ENCODE data around the gene SLC44A1.

The SLC44A1 gene

DNA sequence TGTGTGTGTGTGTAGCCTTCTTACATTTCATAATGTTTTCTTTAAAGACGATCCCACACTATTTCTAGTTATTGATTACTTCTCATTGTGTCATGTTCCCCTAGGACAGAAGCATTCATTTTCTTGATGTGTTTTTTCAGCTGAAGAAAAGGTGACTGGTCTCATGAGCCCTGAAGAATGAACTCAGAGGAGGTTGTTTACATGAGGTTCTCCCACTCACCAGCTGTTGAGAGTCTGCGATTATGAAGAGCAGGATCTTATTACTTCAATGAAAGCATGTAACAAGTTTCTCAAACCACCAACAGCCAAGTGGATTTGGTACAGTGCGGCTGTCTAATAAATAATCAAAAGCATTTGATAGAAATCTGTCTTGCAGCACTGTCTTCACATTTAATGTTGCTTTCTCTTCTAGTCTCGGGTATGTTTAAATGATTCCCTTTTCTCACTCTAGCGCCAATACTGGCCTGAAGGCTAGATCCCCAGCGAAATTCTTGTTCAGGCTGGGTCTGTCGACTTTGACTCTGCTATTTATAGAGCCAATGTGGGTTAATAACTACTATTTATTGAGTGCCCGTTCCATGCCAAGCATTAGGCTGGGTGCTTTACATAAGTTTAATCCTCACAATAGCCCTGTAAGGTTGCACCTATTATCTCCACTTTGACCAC is 193.8 kb downstream of the SLC44A1 start:
- no peak for DNase-seq

DNA sequence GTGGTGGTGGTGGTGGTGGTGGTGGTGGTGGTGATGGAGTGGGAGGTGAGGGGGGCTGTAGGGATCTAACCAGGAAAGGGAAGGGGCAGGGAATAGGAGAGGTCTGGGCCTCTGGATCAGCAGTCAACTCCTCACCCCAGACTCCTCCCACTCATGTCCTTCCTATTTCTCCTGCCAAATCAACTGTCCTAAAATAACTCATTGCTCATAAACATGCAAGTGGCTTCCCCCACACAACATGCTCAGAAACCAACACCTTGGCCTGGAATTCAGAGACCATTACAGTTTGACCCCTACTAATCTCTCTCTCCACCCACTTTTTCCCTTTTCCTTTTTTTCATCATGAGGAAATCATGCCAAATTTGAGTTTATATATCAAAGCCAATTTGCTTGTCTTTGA is 195.0 kb downstream of the SLC44A1 start:
- DNase-seq = no peak

DNA sequence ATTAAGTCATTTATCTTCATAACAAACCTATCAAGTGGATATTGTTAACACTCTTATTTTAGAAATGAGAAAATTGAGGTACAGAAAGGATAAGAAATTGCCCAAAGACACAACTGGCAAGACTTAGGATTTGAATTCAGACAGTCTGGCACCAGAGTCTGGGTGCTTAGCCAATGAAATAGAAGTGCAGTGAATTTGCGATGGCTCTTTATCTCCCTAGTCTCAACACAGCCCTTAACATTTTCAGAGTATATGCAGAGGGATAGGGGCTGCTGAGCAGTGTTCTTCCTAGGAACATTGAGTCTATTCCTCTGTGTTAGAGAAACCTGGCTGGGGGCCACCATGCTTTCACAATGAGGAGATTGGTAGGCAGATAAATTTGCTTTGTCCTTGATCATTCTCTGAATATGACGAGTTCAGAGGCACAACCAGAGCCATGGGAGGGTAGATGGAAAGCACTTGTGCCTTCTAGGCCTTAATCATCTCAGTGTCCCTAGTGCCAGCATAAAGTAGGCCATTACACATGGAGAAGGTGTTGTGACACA is 197.2 kb downstream of the SLC44A1 start:
- DNase-seq = no peak

DNA sequence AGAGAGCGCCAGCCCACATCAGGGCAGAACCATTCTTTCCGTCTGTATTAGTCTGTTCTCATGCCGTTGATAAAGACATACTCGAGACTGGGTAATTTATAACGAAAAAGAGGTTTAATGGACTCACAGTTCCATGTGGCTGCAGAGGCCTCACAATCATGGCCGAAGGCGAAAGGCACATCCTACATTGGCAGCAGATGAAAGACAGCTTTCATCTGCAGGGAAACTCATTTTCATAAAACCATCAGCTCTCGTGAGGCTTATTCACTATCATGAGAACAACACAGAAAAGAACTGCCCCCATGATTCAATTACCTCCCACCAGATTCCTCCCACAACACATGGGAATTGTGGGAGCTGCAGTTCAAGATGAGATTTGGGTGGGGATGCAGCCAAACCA is 198.7 kb downstream of the SLC44A1 start:
- DNase-seq = no peak

DNA sequence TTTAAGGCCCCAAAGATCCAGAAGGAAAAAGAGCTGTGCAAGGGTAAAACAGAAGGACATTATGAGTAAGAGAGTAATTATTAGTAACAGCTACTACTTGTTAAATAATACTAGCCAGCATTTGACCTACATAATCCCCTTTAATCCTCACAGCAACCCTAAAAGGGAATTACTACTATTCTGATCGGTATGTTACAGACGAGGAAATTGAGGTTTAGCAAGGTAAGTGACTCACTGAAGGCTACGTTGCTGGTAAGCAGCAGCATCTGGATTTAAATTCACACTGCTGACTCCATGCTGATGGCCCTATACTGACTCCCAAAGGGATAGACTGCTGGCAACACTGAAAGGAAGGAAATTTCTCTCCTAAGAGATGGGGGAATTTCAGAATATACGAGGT is 199.7 kb downstream of the SLC44A1 start:
- no peak for DNase-seq

DNA sequence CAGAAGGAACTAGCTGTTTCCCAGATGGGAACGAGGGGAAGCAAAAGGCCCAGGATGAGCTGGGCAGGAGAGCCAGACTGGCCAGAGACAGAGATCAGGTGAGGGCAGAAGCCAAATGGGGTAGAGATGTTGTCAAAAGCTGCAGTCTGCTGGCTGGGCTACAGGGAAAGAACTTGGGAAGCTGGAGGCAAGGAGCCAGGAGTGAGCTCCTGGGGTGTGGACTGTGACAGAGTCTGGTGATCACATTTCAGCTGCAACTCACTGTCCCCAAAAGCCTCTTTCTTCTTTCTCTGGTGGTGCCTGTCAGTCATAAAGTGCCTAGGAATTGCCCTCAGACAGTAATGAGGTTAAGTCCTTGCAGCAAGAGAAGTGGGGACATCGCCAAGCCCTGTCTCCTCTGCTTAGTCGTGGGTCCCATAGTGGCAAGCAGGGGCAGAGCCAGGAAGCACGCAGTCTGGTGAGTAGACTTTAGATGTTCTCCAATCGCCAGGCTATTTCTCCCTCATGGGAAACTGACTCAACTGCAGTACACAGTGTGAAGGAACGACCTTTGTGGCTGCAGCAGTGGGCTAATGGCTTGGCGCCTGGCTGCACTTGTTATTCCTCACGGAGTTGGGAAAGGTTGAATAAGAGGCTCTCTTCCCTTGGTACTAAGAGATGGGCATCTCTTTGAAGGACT is 200.9 kb downstream of the SLC44A1 start:
- no peak for DNase-seq

DNA sequence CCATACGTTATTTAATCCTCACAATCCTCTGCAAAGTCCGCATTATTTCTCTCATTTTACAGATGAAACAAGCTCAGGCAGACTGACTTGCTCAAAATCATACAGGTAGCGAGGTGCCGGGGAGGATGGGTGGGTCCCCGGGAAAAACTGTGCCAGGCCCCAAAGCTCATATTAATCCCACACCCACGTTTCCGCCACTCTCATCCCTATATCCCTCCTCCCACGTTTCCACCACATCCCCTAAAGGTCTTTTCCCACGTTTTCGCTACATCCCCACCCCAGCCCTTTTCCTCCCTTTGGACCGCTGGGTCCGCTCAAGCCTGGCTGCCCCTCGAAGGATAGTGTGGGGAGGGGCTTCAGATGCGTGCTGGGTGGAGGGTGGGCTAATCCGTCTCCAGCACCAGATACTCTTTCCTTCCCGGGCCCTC is 202.9 kb downstream of the SLC44A1 start:
- no peak for DNase-seq

DNA sequence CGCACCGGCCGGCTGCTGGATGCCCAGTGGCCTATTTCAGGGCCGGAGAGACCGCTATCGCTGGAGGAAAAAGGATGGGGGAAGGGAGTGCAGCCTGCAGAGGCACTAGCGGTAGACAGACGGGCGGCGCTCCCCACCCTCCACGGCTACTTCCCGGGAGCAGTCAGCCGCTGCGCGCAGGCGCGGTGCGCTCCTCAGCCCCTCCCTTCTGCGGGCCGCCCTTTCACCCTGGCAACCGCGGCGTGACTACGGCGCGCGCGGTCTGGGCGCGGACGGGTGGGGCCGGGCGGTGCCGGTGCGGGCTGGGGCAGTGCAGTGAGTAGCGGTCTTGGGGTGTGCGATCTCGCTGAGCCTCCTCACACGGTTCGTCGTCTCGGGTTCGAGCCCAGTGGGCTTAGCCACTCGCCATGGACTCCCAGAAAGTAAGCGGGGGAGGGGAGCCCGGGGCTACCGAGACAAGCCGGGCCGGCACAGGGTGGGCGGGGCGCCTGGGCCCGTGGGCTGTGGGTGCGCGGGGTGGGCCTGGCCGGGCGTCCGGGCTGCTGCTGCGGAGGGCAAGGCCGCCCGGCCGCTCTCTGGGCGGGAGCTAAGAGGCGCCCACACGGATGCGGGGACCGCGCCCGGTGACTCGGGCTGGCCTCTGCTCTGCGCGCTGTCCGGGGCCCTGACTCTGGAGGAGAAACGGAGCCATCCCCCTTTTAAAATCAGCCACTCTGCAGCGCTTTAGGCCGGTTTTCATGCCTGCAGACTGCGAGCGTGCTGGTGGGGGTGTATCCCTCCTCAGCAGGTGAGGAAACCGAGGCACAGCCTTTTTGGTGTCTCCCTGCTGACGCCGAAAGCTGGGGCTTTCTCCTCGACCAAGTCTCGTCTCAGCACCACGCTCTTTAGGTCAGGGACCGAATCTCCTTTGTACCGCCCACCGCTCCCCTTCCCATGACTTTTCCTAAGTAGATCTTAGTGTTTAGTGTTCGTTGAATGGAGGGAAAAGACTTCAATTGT is 203.7 kb downstream of the SLC44A1 start, which contains the start of gene FSD1L:
FSD1L (plus strand) TSS at position 221 of the 999 bp plus-strand sequence; CDS start at position 408, 187 bp downstream.
- DNase-seq = peak; percentile 62 to 90

DNA sequence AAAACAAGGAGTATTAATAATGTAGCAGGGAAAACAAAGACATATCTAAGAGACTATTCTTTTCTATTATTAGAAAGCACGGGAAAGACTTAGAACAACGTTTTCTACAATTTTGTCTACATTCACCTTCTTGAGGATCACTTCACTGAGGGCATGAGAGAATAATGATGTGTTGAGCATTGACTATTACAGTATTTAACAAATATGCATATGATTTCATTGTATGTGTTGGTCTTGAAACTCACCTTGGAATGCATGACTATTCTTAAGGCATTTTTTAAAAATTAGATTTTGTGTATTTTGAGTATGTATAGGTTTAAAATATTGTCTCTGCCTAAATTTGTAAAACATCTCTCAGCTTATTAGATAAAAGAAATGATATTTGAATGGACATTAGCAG is 204.6 kb downstream of the SLC44A1 start:
- DNase-seq = no peak

DNA sequence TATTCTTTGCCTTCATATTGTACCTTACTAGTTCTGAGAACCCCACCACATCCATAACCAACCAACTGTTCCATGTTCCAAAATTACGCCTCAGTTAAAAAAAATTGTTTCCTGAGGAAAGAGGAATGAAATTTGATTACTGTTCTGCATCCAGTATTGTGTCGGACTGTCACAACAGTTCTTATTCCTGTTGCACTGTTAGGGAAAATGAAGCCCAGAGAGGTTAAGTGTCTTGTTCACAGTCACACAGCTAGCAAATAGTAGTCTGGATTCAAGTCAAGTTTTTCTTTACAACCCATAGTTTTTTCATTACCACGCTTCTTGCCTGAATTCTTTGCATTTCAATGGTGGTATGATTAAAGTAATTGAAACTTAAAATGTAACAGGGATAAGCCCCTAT is 207.7 kb downstream of the SLC44A1 start:
- no peak for DNase-seq

DNA sequence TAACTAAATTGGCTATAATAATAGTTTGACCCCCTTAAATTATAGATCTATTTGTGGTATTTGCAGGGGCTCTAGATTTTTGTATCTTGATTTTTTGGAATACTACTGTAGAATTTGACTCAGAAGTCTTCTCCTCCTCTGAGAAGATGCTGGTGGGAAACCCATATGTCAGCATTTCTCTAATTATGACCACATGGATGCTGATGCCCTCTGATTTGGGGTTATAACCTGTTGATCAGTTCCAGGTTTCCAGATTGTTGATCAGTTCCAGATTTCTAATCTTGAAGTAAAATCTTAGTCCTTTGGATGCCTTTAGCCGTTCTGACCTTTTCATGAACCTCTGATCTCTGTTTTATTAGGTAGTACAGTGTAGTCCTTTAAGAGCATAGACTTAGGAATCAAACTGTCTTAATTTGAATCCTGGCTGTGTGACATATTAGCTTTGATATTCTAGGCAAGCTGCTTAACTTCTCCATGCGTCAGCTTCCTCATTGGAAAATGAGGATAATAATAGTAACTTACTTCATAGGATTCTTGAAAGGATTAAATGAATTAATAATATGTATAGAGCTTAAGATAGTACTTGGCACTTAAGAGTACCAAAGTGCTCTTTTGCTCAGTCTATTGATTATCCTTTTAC is 211.5 kb downstream of the SLC44A1 start:
- no peak for DNase-seq

DNA sequence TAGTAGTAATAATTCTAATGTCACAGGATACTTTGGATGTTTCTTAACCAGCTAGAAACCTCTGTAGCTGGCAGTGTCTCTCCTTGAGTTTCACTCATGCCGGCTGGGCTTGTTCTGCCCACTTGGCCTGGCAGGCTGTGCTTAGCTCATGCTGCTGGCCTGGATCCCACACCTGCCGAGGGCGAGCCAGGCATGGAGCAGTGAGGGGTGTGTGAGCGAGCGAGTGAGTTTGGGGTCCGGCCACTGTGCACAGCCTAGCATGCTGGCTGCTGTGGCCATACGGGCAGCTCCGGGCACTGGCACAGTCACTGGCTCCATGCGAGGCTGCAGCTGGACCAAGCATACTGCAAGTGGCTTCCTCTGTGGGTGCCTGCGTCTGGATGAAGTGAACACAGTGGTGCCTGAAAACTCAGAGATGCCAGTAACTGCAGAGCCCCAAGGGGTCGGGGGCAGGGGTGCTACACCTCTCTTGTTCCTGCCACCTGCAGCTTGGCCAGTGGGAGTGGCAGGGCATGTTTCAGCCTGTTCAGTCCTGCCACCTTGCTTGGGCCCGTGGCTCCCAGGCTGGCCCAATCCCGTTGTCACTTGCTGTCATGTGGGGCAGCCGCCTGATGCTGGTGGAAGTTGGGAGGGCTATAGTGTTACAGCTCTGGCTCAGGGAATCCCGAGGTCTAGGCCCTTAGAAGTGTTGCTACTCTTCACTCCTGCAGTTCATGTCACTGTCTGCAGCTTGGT is 213.3 kb downstream of the SLC44A1 start:
- no peak for DNase-seq

DNA sequence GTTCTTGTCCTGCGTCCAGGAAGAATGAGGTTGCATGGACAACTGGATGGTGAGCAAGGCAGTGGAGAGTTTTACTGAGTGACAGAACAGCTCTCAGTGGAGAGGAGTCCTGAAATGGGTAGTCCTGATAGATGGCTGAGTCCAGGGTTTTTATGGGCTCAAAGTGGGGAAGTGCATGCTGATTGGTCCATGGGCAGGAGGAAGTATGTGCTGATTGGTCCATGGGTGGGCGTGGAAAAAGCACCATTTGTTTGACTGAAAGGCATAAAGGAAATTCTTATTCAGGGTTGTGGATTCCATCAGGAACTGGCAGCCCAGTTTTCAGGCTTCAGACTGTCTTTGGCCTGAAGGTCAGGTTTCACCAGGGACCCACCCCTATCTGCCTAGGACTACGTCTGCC is 214.0 kb downstream of the SLC44A1 start:
- DNase-seq = no peak

DNA sequence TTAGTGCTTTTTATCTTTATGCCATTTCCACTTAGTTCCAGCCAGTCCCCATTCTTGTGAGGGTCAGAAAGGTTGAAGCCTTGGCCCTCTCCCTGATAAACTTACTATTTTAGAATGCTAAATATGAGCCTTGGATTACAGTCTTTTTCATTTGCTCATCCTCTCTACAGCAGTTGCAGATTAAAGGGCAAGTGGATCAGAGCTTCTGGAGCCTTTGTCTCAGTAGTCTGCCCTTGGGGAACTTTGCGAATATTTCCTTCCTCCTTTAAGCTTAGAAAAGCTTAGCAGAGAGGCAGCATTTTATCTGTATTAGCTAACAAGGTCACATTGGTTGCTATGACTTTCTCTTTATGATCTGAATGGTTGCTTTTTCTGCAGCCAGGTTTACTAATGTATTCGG is 214.9 kb downstream of the SLC44A1 start:
- no peak for DNase-seq

DNA sequence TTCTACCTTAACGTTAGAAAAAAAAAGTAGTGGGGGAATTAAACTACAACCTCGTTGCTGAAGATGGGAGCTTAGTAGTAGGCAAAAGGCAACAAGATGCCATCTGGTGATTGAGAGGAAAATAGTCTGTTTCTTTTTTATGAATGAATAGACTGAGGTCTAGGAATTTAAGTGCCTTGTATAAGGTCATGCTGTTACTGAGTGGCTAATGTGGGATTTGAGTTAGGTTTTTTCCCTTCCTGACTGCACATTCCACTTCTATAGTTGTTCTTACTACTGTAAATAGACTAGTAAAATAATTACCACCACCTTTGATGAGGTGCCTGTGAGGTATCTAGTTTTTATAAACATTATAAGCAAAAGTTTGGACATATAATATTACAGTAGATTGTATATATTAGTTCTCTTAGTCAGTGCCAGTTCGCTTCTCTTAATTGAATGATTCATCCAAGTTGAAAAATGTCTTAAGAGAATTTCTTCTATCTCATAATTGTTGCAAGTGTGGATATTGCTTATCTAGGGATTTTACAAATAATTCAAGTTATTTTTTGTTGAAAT is 222.5 kb downstream of the SLC44A1 start:
- no peak for DNase-seq

DNA sequence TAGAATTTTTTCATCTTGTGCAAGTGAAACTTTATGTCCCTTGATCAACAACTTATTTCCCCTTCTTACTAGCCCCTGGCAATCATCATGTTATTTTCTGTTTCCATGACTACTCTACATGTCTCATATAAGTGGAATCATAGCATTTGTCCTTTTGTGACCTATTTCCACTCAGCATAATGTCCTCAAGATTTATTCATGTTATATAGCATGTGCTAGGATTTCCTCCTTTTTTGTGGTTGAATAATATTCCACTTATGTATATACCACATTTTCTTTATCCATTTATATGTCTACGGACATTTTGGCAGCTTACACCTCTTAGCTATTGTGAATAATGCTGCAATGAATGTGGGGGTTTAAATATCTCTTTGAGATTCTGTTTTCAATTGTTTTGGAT is 224.4 kb downstream of the SLC44A1 start:
- no peak for DNase-seq

DNA sequence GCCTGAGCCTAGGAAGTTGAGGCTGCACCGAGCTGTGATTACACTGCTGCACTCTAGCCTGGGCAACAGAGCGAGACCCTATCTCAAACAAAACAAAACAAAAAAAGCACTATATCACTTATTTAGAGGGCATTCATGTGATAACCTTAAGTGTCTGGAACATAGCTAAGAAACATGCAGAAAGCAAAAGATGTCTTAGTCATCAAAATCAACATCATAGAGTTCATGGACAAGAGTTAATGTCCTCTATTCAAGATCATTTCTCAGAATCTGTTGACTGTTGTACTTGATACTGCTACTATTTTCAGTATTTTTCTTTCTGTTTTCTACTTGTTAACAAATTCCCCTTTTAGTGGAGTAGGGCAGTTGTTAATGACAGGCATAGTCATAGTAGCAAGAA is 228.8 kb downstream of the SLC44A1 start:
- DNase-seq = no peak

DNA sequence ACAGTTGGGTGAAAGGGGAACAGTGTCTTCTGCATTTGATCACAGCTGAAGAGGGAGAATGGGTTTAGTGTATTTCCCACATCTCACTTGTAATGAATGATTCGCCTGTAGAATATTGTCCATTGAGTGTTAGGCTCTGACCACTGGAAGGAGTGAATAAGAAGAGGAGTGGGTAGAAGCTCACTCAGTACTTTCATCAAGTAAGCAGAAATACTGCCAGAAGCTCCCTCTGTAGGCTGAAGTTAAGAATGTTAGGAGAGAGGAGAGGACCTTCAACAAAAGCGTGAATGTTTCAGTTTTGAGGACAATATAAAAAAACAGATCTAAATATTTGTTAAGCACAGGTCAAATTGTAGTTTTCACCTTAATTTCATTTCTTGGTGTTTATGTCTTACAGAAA is 230.9 kb downstream of the SLC44A1 start:
- no peak for DNase-seq

DNA sequence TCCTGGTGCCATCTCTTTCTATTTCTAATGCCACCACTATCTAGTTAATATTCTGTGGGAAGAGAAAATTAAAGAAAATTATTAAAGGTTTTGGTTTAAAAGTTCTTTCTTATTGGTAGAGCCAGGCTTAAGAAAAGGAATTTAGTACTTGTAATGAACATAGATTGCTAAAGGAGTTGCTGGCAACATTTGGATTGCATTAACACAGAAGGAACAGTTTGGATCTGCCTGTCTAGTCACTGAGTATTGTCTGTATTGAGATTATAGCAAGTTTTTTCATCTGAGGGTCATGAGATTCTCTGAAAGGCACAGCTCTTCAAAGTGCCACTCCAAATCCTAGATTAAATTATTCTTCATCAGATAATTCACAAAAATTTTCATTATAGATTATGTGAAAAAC is 235.4 kb downstream of the SLC44A1 start:
- DNase-seq = no peak

DNA sequence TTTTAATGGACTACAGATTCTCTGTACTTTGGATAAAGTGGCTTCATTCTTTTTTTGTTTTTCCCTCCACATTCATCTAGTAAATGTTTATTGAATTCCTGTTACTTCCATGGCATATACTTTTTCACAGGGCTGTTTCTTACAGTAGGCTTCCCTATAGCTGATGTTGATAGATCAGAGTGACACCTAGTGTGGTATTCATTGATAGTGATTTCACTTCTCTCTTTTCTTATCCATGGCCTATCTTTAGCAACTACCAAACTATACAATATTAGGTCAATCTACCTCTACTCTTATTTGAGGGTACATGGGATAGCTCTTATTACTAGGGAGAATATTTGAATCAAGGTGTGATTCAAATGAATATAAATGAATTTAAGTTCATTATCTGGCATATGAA is 239.2 kb downstream of the SLC44A1 start:
- DNase-seq = no peak

DNA sequence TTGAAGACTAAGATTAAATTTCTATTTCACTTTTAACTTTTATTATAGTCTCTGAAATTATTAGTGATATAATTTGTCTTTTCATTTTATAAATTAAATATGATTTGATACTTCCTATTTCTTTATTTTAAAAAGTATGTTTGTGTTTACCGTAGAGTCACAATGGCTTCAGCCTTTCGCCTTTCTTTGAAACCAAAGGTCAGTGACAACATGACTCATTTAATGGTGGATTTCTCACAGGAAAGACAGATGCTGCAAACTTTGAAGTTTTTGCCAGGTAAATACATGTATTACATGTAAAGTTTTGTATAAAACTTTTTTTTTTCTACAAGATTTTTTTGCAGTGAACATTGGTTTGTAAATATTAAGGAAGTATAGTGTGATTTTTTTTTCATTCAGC is 239.8 kb downstream of the SLC44A1 start:
- DNase-seq = no peak

DNA sequence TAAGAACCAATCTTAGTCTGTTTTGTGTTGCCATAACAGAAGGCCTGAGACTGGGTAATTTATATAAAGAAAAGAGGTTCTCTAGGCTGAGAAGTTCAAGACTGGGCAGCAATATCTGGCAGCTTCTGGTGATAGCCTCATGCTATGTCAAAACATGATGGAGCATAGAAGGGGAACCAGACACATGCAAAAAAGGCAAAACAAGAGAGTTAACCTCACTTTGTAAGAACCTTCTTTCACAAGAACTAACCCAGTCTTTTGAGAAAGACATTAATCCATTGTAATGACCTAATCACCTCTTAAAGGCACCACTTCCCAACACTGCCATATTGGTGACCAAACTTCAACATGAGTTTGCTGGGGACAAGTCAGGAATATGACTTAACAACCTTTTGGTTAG is 240.7 kb downstream of the SLC44A1 start:
- DNase-seq = no peak

Data from NCI-H526 (cell line).